WTC11 (cell line): ENCODE results near the gene LHFPL2.

ENCODE experiments used
- MXD4 ChIP-seq: fragments of 250-450 bp; sonication (Bioruptor Pico); IDR thresholded peaks from 2 replicates; pipeline ENCODE4 v1.8.0; 2021; ENCODE audit warnings: mild to moderate bottlenecking, moderate library complexity, borderline replicate concordance
- MYBL2 ChIP-seq: sonication (generic); formaldehyde crosslinking; IDR thresholded peaks from 2 replicates; pipeline ENCODE4 v1.8.1; 2023; ENCODE audit warnings: mild to moderate bottlenecking, moderate library complexity, missing genetic modification reagents
- NFYB ChIP-seq: sonication (generic); formaldehyde crosslinking; conservative IDR thresholded peaks from 2 replicates; pipeline ENCODE4 v1.8.0; 2022; ENCODE audit warnings: low read depth, missing genetic modification reagents
- TEAD4 ChIP-seq: sonication (generic); formaldehyde crosslinking; IDR thresholded peaks from 2 replicates; pipeline ENCODE4 v1.8.0; 2022; ENCODE audit warnings: mild to moderate bottlenecking, missing genetic modification reagents
- USF2 ChIP-seq: sonication (generic); formaldehyde crosslinking; IDR thresholded peaks from 2 replicates; pipeline ENCODE4 v1.8.1; 2023; ENCODE audit warnings: mild to moderate bottlenecking, missing genetic modification reagents, moderate library complexity
- TF ChIP-seq, protein P1 (sequence below): fragments of 200-600 bp; IDR thresholded peaks from 2 replicates; pipeline ENCODE4 v1.8.0; 2022; ENCODE audit warnings: antibody characterized with exemption
- TF ChIP-seq, protein P2 (sequence below): sonication (generic); formaldehyde crosslinking; IDR thresholded peaks from 2 replicates; pipeline ENCODE4 v1.8.0; 2022; ENCODE audit warnings: missing genetic modification reagents

DNA sequence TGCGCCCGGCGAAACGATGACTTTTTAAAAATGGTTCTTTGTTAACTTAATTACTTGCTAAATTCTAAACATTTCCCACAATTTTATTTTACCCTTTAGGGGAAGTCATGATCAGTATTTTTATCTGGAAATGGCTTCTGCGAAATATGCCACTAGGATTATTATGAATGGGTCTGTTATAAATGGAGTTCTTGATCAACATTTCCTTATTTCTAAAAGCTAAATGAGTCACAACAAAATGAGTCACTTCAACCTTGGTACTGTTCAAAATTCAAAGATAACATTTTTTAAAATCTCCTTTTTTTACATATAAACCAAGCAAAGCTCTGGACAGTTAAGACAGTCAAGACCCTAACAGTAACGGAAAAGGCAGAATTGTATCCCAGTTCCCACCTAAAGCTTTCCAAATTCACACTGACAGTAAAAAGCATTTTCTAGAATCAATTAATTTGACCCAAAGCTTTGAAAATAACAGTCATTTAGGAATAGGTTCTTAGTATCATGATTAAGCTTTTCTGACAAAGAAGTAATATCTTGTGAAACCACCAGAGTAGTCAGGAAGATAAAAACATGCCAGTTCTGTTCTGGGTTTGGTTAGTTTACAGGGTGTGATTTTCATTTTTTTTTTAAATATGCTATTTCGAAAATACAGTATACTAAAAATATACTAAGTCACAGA lies 81.7 kb downstream of the LHFPL2 start:
- no peak for TF ChIP-seq TEAD4 (CRISPR knock-in tag)
- no peak for TF ChIP-seq NFYB (CRISPR knock-in tag)
- TF ChIP-seq, protein P1, sequence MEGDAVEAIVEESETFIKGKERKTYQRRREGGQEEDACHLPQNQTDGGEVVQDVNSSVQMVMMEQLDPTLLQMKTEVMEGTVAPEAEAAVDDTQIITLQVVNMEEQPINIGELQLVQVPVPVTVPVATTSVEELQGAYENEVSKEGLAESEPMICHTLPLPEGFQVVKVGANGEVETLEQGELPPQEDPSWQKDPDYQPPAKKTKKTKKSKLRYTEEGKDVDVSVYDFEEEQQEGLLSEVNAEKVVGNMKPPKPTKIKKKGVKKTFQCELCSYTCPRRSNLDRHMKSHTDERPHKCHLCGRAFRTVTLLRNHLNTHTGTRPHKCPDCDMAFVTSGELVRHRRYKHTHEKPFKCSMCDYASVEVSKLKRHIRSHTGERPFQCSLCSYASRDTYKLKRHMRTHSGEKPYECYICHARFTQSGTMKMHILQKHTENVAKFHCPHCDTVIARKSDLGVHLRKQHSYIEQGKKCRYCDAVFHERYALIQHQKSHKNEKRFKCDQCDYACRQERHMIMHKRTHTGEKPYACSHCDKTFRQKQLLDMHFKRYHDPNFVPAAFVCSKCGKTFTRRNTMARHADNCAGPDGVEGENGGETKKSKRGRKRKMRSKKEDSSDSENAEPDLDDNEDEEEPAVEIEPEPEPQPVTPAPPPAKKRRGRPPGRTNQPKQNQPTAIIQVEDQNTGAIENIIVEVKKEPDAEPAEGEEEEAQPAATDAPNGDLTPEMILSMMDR = no peak
- no peak for TF ChIP-seq USF2
- no peak for TF ChIP-seq MXD4 (CRISPR knock-in tag)
- TF ChIP-seq, protein P2, sequence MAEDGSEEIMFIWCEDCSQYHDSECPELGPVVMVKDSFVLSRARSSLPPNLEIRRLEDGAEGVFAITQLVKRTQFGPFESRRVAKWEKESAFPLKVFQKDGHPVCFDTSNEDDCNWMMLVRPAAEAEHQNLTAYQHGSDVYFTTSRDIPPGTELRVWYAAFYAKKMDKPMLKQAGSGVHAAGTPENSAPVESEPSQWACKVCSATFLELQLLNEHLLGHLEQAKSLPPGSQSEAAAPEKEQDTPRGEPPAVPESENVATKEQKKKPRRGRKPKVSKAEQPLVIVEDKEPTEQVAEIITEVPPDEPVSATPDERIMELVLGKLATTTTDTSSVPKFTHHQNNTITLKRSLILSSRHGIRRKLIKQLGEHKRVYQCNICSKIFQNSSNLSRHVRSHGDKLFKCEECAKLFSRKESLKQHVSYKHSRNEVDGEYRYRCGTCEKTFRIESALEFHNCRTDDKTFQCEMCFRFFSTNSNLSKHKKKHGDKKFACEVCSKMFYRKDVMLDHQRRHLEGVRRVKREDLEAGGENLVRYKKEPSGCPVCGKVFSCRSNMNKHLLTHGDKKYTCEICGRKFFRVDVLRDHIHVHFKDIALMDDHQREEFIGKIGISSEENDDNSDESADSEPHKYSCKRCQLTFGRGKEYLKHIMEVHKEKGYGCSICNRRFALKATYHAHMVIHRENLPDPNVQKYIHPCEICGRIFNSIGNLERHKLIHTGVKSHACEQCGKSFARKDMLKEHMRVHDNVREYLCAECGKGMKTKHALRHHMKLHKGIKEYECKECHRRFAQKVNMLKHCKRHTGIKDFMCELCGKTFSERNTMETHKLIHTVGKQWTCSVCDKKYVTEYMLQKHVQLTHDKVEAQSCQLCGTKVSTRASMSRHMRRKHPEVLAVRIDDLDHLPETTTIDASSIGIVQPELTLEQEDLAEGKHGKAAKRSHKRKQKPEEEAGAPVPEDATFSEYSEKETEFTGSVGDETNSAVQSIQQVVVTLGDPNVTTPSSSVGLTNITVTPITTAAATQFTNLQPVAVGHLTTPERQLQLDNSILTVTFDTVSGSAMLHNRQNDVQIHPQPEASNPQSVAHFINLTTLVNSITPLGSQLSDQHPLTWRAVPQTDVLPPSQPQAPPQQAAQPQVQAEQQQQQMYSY = no peak
- no peak for TF ChIP-seq MYBL2 (CRISPR knock-in tag)
